ENCODE results near the gene ADARB1. TPM values are rescaled to one million over a fixed set of nuclear protein-coding genes. Genes with fewer than 3 reads are reported as not detected.
"Not testable (repeated sequence)": the region's sequence is repeated elsewhere in the genome, so short reads cannot be mapped to it uniquely, and the experiment has no call there.

ADARB1 gene
- total and polyA plus RNA-seq, 9 donors: 6.0 to 23.7 (median 16.3) TPM

DNA sequence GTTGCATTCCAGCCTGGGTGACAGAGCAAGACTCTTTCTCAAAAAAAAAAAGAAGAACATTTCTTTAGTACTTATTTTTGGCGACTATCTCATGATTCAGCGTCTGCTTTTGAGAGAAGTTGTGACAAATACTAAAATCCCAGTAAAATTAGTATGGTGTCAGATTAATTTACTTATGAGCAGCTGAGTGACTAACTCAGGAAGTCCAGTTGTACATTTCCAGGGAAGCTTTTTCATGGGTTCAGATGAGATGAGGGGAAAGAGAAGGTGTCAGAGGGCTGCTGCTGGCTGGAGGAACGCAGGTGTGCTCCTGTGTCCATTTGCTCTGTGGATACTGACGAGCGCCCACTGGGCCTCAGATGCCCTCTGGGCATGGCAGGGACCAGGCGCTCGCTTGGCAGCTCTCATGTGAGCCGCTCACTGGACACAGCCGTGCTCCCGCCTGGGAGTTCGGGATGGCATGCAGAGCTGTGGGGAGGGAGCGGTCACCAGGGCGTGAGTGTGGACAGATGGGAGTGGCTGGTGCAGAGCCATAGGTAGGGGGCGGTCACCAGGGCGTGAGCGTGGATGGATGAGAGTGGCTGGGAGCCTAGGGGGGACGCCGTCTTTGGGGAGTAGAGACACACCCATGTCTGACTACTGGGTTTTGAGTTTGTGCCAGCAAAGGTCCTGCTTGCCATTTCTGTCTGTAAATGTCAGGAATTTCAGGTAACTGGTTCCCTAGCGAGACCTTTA lies 55.0 kb downstream of the ADARB1 start:
- peak; percentile 36 to 57 (median 53) for DNase-seq
- intact Hi-C loops (cut with DNase I): loop anchor here in 2 of 4 donors (5.0 to 10.0 kb wide), 2 partner anchors 37 to 55 kb away; partner anchors contain the start of gene ADARB1 (in 1 of the 2)
- WGBS, 3 donors: 63 to 66% (median 65%) methylated on average over 19 of the region's 19 CpGs

DNA sequence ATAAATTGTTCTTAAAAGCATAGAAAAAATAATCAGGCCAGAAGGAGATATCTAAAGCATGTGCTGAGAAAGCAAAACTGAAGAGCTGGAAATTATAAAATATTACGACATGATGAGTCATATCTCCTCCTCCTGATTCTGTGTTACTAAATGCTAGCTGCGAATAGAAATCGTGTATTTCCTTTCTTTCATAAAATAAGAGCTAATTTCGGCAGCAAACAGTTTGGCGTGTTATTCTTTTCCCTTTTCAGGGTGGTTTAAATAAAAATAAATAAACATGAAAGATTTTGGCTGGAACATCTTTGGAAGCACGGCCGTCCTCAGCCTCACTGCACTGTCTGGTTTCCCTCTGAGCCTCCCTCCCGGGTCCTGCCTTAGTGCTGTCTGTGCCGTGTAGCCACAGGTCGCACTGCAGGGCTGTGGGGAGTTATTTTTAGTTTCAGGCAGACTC lies 56.0 kb downstream of the ADARB1 start:
- no peaks in the 10 kb centered on the region for H3K36me3 ChIP-seq
- no peaks in the 10 kb centered on the region for H3K9me3 ChIP-seq
- H3K27ac ChIP-seq: peak overlapping the region; percentile 9 to 83
- H3K4me3 ChIP-seq: peak overlapping the region; percentile 29
- peaks cover 13% of the 10 kb centered on the region for H3K4me1 ChIP-seq (ENCODE audit: insufficient read depth)
- TF ChIP-seq POLR2A (IDR thresholded peaks at IDR 0.05) (no peak), EP300 (IDR thresholded peaks at IDR 0.05) (no peak), CTCF (IDR thresholded peaks at IDR 0.05) (no peak)
- no peaks in the 10 kb centered on the region for H3K27me3 ChIP-seq
- 0 to 2% (median 1%) methylated on average over 10 of the region's 10 CpGs for WGBS, 3 donors
- intact Hi-C loops (cut with DNase I): loop anchor here in 2 of 4 donors (10.0 kb wide), 4 partner anchors 56 to 694 kb away; partner anchors contain the start of gene ADARB1 (in 1 of the 2)
- DNase-seq: peak; percentile 61 to 71 (median 65)

More for the DNA sequence above, 55.0 kb downstream of the ADARB1 start:
- no peaks in the 10 kb centered on the region for H3K9me3 ChIP-seq
- H3K4me1 ChIP-seq (ENCODE audit: insufficient read depth): peaks cover 15% of the 10 kb centered on the region
- no peak overlapping the region for H3K4me3 ChIP-seq
- no peaks in the 10 kb centered on the region for H3K27me3 ChIP-seq
- TF ChIP-seq EP300 (IDR thresholded peaks at IDR 0.05) (no peak), POLR2A (IDR thresholded peaks at IDR 0.05) (no peak), CTCF (IDR thresholded peaks at IDR 0.05) (no peak)
- H3K27ac ChIP-seq: peak overlapping the region; percentile 57 to 83
- H3K36me3 ChIP-seq: no peaks in the 10 kb centered on the region

DNA sequence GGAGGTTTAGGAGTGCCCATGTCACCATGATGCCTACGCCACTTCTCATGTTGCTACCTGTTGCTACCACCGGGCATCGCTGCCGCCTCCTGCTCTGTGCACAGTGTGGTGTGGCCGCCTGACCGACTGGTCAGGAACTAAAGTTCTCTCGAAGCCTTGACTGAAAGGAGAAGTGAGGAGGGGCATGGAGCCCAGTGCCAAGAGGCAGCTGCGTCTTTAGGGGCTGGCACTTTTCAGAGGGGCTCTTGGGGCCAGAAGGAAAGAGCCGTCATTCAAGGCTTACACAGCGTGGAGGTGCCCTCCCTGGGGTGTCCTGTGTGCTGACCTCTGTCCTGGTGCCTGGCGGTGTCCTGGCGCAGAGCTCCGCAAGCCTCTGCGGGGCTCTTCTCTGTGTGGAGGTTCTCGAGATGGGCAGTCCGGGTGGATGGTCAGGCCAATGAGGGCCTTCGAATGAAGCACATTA lies 57.2 kb downstream of the ADARB1 start:
- WGBS, 3 donors: 87 to 92% (median 90%) methylated on average over 17 of the region's 17 CpGs
- peaks cover 13% of the 10 kb centered on the region for H3K4me1 ChIP-seq (ENCODE audit: insufficient read depth)
- no peak for DNase-seq
- TF ChIP-seq CTCF (IDR thresholded peaks at IDR 0.05) (no peak), EP300 (IDR thresholded peaks at IDR 0.05) (no peak), POLR2A (IDR thresholded peaks at IDR 0.05) (no peak)
- H3K9me3 ChIP-seq: no peaks in the 10 kb centered on the region
- no peaks in the 10 kb centered on the region for H3K27me3 ChIP-seq
- no peak overlapping the region for H3K4me3 ChIP-seq
- no peaks in the 10 kb centered on the region for H3K36me3 ChIP-seq
- H3K27ac ChIP-seq: peak overlapping the region; percentile 6 to 83
- intact Hi-C loops (cut with DNase I): loop anchor here in 2 of 4 donors (10.0 kb wide), 4 partner anchors 57 to 693 kb away; partner anchors contain the start of gene ADARB1 (in 1 of the 2)

- no peak for DNase-seq
- intact Hi-C loops (cut with DNase I): loop anchor here in 2 of 4 donors (10.0 kb wide), 4 partner anchors 58 to 692 kb away; partner anchors contain the start of gene ADARB1 (in 1 of the 2)
- no peak overlapping the region for H3K4me3 ChIP-seq
- H3K27me3 ChIP-seq: no peaks in the 10 kb centered on the region
- peaks cover 13% of the 10 kb centered on the region for H3K4me1 ChIP-seq (ENCODE audit: insufficient read depth)
- no peaks in the 10 kb centered on the region for H3K36me3 ChIP-seq
- no peak overlapping the region for H3K27ac ChIP-seq
- 84 to 90% (median 86%) methylated on average over 13 of the region's 13 CpGs for WGBS, 3 donors
- H3K9me3 ChIP-seq: no peaks in the 10 kb centered on the region
- TF ChIP-seq POLR2A (IDR thresholded peaks at IDR 0.05): no peak
Observed at GRCh38 chr21:45132841-45133573, 58.6 kb downstream of the ADARB1 start.

DNA sequence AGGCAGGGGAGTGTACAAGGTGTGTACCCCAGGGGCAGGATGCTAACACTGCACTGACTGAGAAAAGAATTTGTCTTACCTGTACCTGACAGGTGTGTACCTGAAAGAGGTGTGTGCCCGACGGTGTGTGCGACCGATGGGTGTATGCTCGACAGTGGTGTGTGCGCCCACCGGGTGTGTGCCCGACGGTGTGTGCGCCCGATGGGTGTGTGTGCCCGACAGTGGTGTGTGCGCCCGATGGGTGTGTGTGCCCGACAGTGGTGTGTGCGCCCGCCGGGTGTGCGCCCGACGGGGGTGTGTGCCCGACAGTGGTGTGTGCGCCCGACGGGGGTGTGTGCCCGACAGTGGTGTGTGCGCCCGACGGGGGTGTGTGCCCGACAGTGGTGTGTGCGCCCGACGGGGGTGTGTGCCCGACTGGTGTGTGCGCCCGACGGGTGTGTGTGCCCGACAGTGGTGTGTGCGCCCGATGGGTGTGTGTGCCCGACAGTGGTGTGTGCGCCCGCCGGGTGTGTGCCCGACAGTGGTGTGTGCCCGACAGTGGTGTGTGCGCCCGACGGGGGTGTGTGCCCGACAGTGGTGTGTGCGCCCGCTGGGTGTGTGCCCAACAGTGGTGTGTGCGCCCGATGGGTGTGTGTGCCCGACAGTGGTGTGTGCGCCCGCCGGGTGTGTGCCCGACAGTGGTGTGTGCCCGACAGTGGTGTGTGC lies 59.3 kb downstream of the ADARB1 start:
- H3K27ac ChIP-seq, H3K36me3 ChIP-seq, H3K27me3 ChIP-seq, DNase-seq, H3K4me3 ChIP-seq, H3K9me3 ChIP-seq: not testable (repeated sequence)
- WGBS, 3 donors: 94 to 97% (median 96%) methylated on average over 40 to 60 of the region's 60 CpGs
- peaks cover 13% of the 10 kb centered on the region for H3K4me1 ChIP-seq (ENCODE audit: insufficient read depth)
- intact Hi-C loops (cut with DNase I): loop anchor here in 2 of 4 donors (10.0 kb wide), 4 partner anchors 59 to 691 kb away; partner anchors contain the start of gene ADARB1 (in 1 of the 2)

Measured in ovary (tissue), 9 donors.